ENCODE data around the gene ANTXR1. TPM values are rescaled to one million over a fixed set of nuclear protein-coding genes. Genes with fewer than 3 reads are reported as not detected.

Gene ANTXR1
- total and polyA plus RNA-seq, 10 donors = 2.8 to 66.7 (median 36.9) TPM

DNA sequence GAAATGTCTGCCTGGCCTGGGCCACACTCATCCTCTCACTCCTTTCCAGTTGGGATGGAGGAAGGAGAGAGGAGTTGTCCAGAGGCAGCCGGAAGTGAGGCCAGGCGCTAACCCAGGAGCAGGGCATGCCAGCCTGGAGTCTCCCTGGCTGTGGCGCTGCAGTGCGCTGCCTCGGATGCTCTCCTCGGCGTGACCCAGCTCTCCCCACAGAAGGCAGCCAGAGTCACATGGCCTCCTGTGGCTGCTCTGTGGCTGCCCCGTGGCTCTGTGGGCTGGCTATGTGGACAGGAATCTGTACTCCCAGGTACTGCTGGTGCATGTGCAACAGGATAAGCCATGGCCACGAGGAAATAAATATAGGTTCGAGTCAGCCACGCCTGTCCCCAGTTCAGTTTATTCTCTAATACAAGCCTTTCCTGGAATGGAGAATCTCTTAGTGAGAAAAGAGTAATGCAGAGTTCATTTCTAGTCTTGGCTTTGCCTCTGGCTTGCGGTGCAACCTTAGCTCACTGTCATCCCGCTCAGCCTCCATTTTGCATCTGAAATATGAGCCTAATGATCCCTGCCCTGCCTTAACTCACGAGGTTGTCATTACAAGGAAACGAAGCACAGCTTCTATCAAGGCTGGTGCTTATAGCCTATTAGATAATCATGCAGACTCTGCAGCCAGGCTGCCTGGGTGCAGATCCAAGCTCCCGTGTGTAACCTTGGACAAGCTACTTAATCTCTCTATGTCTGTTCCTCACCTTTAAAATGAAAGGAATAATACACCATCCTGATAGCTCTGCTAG lies 106.3 kb downstream of the ANTXR1 start:
- no peak overlapping the region for H3K4me3 ChIP-seq
- no peak for DNase-seq
- TF ChIP-seq, protein P1, sequence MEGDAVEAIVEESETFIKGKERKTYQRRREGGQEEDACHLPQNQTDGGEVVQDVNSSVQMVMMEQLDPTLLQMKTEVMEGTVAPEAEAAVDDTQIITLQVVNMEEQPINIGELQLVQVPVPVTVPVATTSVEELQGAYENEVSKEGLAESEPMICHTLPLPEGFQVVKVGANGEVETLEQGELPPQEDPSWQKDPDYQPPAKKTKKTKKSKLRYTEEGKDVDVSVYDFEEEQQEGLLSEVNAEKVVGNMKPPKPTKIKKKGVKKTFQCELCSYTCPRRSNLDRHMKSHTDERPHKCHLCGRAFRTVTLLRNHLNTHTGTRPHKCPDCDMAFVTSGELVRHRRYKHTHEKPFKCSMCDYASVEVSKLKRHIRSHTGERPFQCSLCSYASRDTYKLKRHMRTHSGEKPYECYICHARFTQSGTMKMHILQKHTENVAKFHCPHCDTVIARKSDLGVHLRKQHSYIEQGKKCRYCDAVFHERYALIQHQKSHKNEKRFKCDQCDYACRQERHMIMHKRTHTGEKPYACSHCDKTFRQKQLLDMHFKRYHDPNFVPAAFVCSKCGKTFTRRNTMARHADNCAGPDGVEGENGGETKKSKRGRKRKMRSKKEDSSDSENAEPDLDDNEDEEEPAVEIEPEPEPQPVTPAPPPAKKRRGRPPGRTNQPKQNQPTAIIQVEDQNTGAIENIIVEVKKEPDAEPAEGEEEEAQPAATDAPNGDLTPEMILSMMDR (IDR thresholded peaks at IDR 0.05 in 8 of 11, conservative IDR thresholded peaks at IDR 0.05 in 3 of 11) = no peak
- TF ChIP-seq POLR2AphosphoS5 (IDR thresholded peaks at IDR 0.05) = no peak
- no peak for TF ChIP-seq POLR2A (IDR thresholded peaks at IDR 0.05)
- H3K36me3 ChIP-seq = no peaks in the 10 kb centered on the region
- WGBS, 5 donors = 74 to 85% (median 80%) methylated on average over 16 of the region's 16 CpGs
- intact Hi-C loops (cut with DNase I; ENCODE audit: low total_unique reads) = no loop called here
- H3K9me3 ChIP-seq = no peaks in the 10 kb centered on the region
- H3K4me1 ChIP-seq = no peaks in the 10 kb centered on the region
- no peak overlapping the region for H3K27ac ChIP-seq
- H3K27me3 ChIP-seq (replicated peaks in 1 of 7) = no peaks in the 10 kb centered on the region

DNA sequence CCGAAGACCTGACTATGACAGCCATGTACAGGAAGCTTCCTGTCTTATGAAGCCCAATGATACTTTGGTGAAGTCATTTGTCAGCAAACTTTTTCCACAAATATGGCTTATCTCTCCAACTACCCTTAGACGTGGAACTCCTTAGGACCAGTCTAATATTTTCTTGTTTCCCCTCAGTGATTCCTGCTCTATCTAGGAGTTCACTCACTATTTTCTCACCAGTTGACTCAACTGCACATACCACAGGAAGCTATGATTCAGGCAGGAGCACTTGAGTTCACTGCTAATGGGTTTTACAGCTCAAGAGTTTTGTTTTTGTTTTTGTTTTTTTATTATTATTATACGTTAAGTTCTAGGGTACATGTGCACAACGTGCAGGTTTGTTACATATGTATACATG lies 109.3 kb downstream of the ANTXR1 start:
- no peak for DNase-seq
- intact Hi-C loops (cut with DNase I; ENCODE audit: low total_unique reads) = no loop called here
- Histone ChIP-seq H3K36me3 (peaks cover 0 to 4% (median 0%) of the 10 kb centered on the region in 6 donors), H3K4me1 (no peaks in the 10 kb centered on the region), H3K27me3 (replicated peaks in 1 of 7) (no peaks in the 10 kb centered on the region), H3K9me3 (no peaks in the 10 kb centered on the region), H3K4me3 (no peak overlapping the region), H3K27ac (no peak overlapping the region)
- WGBS, 5 donors = 70 to 89% (median 80%) methylated on average over 4 of the region's 4 CpGs
- no peak for TF ChIP-seq POLR2A (IDR thresholded peaks at IDR 0.05)
- TF ChIP-seq POLR2AphosphoS5 (IDR thresholded peaks at IDR 0.05) = no peak
- TF ChIP-seq, protein P1 (IDR thresholded peaks at IDR 0.05 in 8 of 11, conservative IDR thresholded peaks at IDR 0.05 in 3 of 11) = no peak

DNA sequence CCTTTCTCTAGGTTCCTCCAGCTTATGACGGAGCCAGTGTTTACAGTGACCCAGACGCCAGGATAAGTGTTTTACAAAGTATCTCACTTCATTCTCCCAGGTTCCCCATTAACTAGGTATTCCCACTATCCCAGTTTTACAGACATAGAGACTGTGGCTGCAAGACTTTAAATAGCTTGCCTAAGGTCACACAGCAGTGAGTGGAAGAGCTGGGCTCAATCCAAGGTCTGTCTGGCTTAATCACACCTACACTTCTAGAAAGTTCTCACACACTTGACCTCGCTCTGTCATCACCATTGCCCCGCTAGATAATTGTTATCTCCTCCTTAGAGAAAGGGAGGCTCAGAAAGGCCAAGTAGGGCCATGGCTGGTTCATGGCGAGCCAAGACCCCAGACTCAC lies 110.2 kb downstream of the ANTXR1 start:
- Histone ChIP-seq H3K27ac (no peak overlapping the region), H3K9me3 (no peaks in the 10 kb centered on the region), H3K27me3 (replicated peaks in 1 of 7) (no peaks in the 10 kb centered on the region), H3K4me1 (no peaks in the 10 kb centered on the region), H3K4me3 (no peak overlapping the region), H3K36me3 (peaks cover 0 to 4% (median 0%) of the 10 kb centered on the region in 6 donors)
- no peak for TF ChIP-seq POLR2A (IDR thresholded peaks at IDR 0.05)
- TF ChIP-seq, protein P1 (IDR thresholded peaks at IDR 0.05 in 8 of 11, conservative IDR thresholded peaks at IDR 0.05 in 3 of 11) = no peak
- no peak for TF ChIP-seq POLR2AphosphoS5 (IDR thresholded peaks at IDR 0.05)
- intact Hi-C loops (cut with DNase I; ENCODE audit: low total_unique reads) = no loop called here
- whole genome bisulfite sequencing, 5 donors = 83 to 92% (median 88%) methylated on average over 5 of the region's 5 CpGs
- DNase-seq = no peak

GRCh38 chr2:69124343-69124742 lies 111.4 kb downstream of the ANTXR1 start:
- intact Hi-C loops (cut with DNase I; ENCODE audit: low total_unique reads) = no loop called here
- peaks cover 0 to 4% (median 0%) of the 10 kb centered on the region in 6 donors for H3K36me3 ChIP-seq
- no peak for TF ChIP-seq POLR2AphosphoS5 (IDR thresholded peaks at IDR 0.05)
- TF ChIP-seq, protein P1 (IDR thresholded peaks at IDR 0.05 in 8 of 11, conservative IDR thresholded peaks at IDR 0.05 in 3 of 11) = no peak
- TF ChIP-seq POLR2A (IDR thresholded peaks at IDR 0.05) = no peak
- H3K27me3 ChIP-seq (replicated peaks in 1 of 7) = no peaks in the 10 kb centered on the region
- WGBS, 5 donors = 42 to 66% (median 57%) methylated on average over 4 of the region's 4 CpGs
- DNase-seq = no peak
- no peaks in the 10 kb centered on the region for H3K4me1 ChIP-seq
- H3K9me3 ChIP-seq = no peaks in the 10 kb centered on the region
- H3K4me3 ChIP-seq = no peak overlapping the region
- H3K27ac ChIP-seq = no peak overlapping the region

Measured in spleen (tissue), 11 donors.